ENCODE data around the gene PLD1.
"Not testable (repeated sequence)": the region's sequence is repeated elsewhere in the genome, so short reads cannot be mapped to it uniquely, and the experiment has no call there.

Gene PLD1

DNA sequence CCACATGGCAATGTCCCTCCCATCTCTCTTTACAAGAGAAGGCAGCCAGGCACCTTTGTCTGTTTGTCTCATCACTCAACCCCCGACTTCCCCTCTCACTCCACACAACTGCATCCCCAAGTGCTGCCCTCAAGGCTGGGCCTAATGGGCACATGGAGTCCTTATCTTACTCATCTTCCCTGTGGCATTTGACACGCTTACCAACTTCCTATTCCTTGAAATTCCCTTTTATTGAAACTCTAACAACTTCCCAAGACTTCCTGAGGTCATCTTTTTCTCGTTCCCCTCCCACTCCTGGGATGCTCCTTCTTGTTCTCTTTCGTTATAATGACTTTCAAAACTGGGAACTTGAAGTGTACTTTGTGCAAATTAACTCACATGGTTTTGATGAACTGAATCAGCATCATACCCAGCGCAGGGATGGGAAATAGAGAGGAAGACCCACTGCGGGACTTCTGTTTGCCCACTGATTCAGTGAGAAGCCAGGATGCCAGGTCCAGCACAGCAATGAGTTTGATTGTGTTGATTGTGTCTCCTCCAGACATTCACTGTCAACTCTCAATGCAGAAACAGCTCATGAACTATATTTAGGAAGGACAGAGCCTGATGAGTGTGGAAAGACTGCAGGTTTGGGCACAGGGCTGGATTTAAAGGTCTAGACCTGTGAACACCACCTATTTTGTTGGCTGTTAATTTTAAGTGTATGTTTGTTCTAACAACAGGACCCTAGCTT is 245.4 kb downstream of the PLD1 start:
- DNase-seq = no peak
- no peak overlapping the region for H3K4me3 ChIP-seq (ENCODE audit: insufficient read depth, low read depth, low read length, poor library complexity, severe bottlenecking)
- no peak overlapping the region for H3K27ac ChIP-seq (ENCODE audit: insufficient read depth, low read length, poor library complexity, severe bottlenecking)

DNA sequence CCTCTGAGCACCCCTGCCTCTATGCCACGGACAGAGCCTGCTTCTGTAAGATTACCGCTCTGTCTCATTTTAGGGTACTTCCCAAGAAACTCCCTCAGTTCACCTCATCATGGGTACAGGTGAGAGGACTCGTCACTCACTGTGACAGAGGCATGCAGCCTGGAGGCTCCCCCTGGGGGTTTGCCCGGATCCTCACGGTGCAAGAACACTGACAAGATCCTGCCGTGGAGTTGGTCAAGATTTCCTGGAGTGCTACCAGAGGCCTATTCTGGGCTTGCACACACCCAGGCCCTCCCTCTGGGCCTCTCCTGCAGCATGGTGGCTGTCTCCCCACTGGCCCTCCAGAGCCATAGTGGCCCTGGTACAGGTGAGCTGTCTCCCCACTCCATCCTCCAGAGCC is 247.0 kb downstream of the PLD1 start:
- Histone ChIP-seq H3K27ac (ENCODE audit: insufficient read depth, low read length, poor library complexity, severe bottlenecking) (no peak overlapping the region), H3K9me3 (ENCODE audit: control insufficient read depth, low read length) (no peaks in the 10 kb centered on the region), H3K4me3 (ENCODE audit: insufficient read depth, low read depth, low read length, poor library complexity, severe bottlenecking) (no peak overlapping the region), H3K4me1 (ENCODE audit: control insufficient read depth, insufficient read depth, low read length, poor library complexity, severe bottlenecking) (no peaks in the 10 kb centered on the region), H3K27me3 (replicated peaks; ENCODE audit: control insufficient read depth, insufficient read depth, low read length, poor library complexity, severe bottlenecking) (no peaks in the 10 kb centered on the region), H3K36me3 (ENCODE audit: control insufficient read depth, insufficient read depth, low read length) (no peaks in the 10 kb centered on the region)
- no peak for DNase-seq

More for the DNA sequence above, 245.4 kb downstream of the PLD1 start:
- Histone ChIP-seq H3K36me3 (ENCODE audit: control insufficient read depth, insufficient read depth, low read length) (no peaks in the 10 kb centered on the region), H3K4me1 (ENCODE audit: control insufficient read depth, insufficient read depth, low read length, poor library complexity, severe bottlenecking) (no peaks in the 10 kb centered on the region), H3K9me3 (ENCODE audit: control insufficient read depth, low read length) (no peaks in the 10 kb centered on the region), H3K27me3 (replicated peaks; ENCODE audit: control insufficient read depth, insufficient read depth, low read length, poor library complexity, severe bottlenecking) (no peaks in the 10 kb centered on the region)

DNA sequence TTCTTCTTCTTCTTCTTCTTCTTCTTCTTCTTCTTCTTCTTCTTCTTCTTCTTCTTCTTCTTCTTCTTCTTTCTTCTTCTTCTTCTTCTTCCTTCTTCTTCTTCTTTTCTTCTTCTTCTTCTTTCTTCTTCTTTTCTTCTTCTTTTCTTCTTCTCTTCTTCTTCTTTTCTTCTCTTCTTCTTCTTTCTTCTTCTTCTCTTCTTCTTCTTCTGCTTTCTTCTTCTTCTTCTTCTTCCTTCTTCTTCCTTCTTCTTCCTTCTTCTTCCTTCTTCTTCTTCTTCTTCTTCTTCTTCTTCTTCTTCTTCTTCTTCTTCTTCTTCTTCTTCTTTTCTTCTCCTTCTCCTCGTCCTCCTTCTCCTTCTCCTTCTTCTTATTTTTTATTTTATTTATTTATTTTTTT is 247.8 kb downstream of the PLD1 start:
- H3K27ac ChIP-seq (ENCODE audit: insufficient read depth, low read length, poor library complexity, severe bottlenecking); H3K36me3 ChIP-seq (ENCODE audit: control insufficient read depth, insufficient read depth, low read length); H3K9me3 ChIP-seq (ENCODE audit: control insufficient read depth, low read length); DNase-seq; H3K27me3 ChIP-seq (replicated peaks; ENCODE audit: control insufficient read depth, insufficient read depth, low read length, poor library complexity, severe bottlenecking); H3K4me1 ChIP-seq (ENCODE audit: control insufficient read depth, insufficient read depth, low read length, poor library complexity, severe bottlenecking); H3K4me3 ChIP-seq (ENCODE audit: insufficient read depth, low read depth, low read length, poor library complexity, severe bottlenecking): not testable (repeated sequence)

DNA sequence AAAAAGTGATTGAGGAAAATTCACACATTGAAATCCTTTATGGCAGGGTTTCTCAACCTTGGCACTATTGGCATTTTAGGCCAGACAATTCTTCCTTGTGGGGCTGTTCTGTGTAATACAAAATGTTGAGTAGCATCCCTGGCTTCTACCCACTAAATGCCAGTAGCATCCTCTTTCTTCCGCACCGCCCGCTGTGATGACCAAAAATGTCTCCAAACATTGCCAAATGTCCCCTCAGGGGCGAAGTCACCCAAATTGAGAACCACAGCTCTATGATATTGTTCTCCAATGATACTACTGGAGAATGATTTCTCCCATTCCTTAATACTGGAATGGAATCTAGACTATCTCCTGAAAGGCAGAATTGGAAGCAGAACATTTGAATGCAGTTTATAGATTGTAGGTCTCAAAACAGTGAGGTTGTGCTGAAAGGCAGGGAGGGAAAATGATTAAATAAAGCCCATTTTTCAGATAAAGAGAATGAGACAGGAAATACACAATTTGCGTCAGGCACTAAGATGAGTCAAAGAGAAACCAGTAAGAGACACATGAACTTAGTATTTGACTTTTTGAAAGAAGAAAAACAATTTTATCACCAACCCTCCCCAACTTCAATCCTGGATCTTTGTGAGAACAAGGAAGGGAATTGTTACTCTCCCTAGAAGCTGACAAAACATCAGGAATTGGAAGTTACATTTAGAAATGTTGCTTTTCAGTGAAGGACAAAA is 248.5 kb downstream of the PLD1 start:
- Histone ChIP-seq H3K27ac (ENCODE audit: insufficient read depth, low read length, poor library complexity, severe bottlenecking) (no peak overlapping the region), H3K4me1 (ENCODE audit: control insufficient read depth, insufficient read depth, low read length, poor library complexity, severe bottlenecking) (no peaks in the 10 kb centered on the region), H3K36me3 (ENCODE audit: control insufficient read depth, insufficient read depth, low read length) (no peaks in the 10 kb centered on the region), H3K27me3 (replicated peaks; ENCODE audit: control insufficient read depth, insufficient read depth, low read length, poor library complexity, severe bottlenecking) (no peaks in the 10 kb centered on the region), H3K9me3 (ENCODE audit: control insufficient read depth, low read length) (no peaks in the 10 kb centered on the region), H3K4me3 (ENCODE audit: insufficient read depth, low read depth, low read length, poor library complexity, severe bottlenecking) (no peak overlapping the region)
- no peak for DNase-seq

DNA sequence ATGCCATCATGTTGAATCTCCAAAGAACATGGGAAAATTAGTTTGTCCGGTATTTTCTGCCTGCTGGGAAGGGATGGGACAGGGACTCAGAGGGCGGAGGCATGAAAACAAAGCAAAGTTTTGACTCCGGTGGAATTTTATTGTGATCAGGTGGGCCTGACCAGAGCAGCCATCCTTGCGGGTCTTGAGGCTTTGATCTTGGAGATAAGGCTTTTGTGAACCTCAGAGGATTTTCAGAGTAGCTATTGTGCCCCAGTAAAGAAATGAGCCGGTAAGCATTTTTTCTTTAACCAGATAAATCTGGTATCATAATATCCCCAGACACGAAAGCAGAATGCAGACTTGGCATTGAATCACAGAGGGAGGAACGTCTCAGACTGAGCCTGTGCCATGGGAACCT is 250.7 kb downstream of the PLD1 start:
- Histone ChIP-seq H3K36me3 (ENCODE audit: control insufficient read depth, insufficient read depth, low read length) (no peaks in the 10 kb centered on the region), H3K4me3 (ENCODE audit: insufficient read depth, low read depth, low read length, poor library complexity, severe bottlenecking) (no peak overlapping the region), H3K4me1 (ENCODE audit: control insufficient read depth, insufficient read depth, low read length, poor library complexity, severe bottlenecking) (no peaks in the 10 kb centered on the region), H3K27ac (ENCODE audit: insufficient read depth, low read length, poor library complexity, severe bottlenecking) (no peak overlapping the region), H3K9me3 (ENCODE audit: control insufficient read depth, low read length) (no peaks in the 10 kb centered on the region), H3K27me3 (replicated peaks; ENCODE audit: control insufficient read depth, insufficient read depth, low read length, poor library complexity, severe bottlenecking) (no peaks in the 10 kb centered on the region)
- DNase-seq = no peak

DNA sequence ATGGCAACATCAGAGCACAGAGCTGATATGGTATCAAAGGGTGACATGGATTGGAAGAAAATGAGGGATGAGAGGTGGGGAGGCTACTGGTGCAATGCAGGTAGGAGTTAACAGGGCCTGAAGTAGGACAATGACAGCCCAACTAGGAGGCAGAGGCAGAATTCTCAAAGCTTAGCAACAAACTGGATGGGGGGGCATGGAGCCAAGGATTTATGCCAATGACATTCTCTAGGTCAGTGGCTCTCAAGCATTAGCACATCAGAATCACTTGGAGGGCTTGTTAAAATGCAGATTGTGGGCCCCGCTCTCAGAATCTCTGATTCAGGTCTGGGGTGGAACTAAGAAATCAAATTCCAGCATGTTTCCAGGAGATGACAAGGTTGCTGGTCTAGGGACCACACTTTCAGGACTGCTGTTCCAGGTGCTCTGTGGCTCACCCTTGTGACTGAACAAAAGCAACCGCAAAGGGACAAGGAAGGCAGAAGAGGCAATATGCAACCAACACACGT is 252.0 kb downstream of the PLD1 start:
- Histone ChIP-seq H3K36me3 (ENCODE audit: control insufficient read depth, insufficient read depth, low read length) (no peaks in the 10 kb centered on the region), H3K4me3 (ENCODE audit: insufficient read depth, low read depth, low read length, poor library complexity, severe bottlenecking) (no peak overlapping the region), H3K27ac (ENCODE audit: insufficient read depth, low read length, poor library complexity, severe bottlenecking) (no peak overlapping the region), H3K4me1 (ENCODE audit: control insufficient read depth, insufficient read depth, low read length, poor library complexity, severe bottlenecking) (no peaks in the 10 kb centered on the region), H3K27me3 (replicated peaks; ENCODE audit: control insufficient read depth, insufficient read depth, low read length, poor library complexity, severe bottlenecking) (no peaks in the 10 kb centered on the region), H3K9me3 (ENCODE audit: control insufficient read depth, low read length) (no peaks in the 10 kb centered on the region)
- DNase-seq = no peak

DNA sequence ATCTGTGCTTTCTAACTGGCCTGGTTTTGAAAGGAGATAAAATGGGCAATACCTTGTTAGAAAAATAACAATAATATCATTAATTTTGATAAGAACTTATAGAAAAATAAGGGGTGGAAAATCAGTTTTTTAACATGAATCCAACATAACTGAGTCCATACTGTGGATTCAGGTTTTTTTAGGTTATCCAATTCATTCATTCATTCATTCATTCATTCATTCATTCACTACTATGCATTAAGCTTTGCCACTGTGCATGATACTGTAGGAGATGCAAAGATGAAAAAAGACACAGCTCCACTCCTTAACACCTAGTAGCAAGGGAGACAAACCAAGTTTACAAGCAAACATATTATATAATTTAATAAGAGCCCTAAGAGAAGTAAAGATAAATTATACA is 253.1 kb downstream of the PLD1 start:
- H3K4me3 ChIP-seq (ENCODE audit: insufficient read depth, low read depth, low read length, poor library complexity, severe bottlenecking) = no peak overlapping the region
- DNase-seq = no peak
- H3K4me1 ChIP-seq (ENCODE audit: control insufficient read depth, insufficient read depth, low read length, poor library complexity, severe bottlenecking) = no peaks in the 10 kb centered on the region
- H3K27ac ChIP-seq (ENCODE audit: insufficient read depth, low read length, poor library complexity, severe bottlenecking) = no peak overlapping the region
- H3K27me3 ChIP-seq (replicated peaks; ENCODE audit: control insufficient read depth, insufficient read depth, low read length, poor library complexity, severe bottlenecking) = no peaks in the 10 kb centered on the region
- no peaks in the 10 kb centered on the region for H3K36me3 ChIP-seq (ENCODE audit: control insufficient read depth, insufficient read depth, low read length)
- no peaks in the 10 kb centered on the region for H3K9me3 ChIP-seq (ENCODE audit: control insufficient read depth, low read length)

DNA sequence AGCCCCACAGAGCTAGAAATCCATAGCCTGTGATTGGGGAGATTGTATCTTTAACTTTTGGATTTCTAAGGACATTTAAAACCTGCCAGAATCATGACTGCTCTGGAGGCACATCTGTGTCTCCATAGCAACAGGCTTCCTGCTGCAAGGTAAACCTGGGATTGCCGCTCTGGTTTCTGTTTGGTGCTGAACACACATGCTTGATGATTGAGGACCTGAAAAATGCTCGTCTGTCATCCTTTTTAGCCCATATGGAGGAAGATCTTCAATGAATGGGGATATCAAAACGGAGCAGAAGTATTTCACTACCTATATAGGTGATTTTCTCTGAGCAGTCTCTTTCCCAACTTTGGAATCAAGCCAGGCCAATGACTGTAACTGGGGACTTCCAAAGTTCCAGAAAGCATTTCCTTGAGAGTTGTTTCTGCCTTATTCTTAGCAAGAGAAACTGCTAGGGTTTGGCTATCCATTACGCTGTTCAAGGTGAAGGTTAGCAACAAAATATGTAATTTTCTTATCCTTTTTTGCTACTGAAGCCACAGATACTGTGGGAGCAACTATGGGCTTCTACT is 253.6 kb downstream of the PLD1 start:
- no peaks in the 10 kb centered on the region for H3K36me3 ChIP-seq (ENCODE audit: control insufficient read depth, insufficient read depth, low read length)
- H3K27ac ChIP-seq (ENCODE audit: insufficient read depth, low read length, poor library complexity, severe bottlenecking) = no peak overlapping the region
- H3K9me3 ChIP-seq (ENCODE audit: control insufficient read depth, low read length) = no peaks in the 10 kb centered on the region
- no peaks in the 10 kb centered on the region for H3K27me3 ChIP-seq (replicated peaks; ENCODE audit: control insufficient read depth, insufficient read depth, low read length, poor library complexity, severe bottlenecking)
- no peak overlapping the region for H3K4me3 ChIP-seq (ENCODE audit: insufficient read depth, low read depth, low read length, poor library complexity, severe bottlenecking)
- no peaks in the 10 kb centered on the region for H3K4me1 ChIP-seq (ENCODE audit: control insufficient read depth, insufficient read depth, low read length, poor library complexity, severe bottlenecking)
- DNase-seq = no peak

DNA sequence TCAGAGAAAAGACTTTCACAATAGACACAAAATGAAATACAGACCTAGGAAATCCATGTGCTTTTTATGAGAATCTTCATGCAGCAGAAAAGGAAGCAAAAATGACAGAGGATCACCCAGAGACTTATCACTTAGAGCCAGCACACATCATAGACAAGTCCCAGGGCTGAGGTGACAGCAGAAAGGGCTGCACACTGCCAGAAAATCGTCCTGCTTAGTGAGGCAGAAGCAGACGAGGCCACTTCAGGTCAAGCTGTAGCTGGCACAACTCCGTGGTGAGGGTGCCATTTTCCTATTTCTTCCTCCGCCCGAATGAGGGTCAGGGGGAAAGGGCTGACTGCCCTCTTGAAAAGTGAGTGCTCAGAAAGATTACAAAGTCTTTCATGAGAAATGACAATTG is 254.1 kb downstream of the PLD1 start:
- Histone ChIP-seq H3K4me3 (ENCODE audit: insufficient read depth, low read depth, low read length, poor library complexity, severe bottlenecking) (no peak overlapping the region), H3K9me3 (ENCODE audit: control insufficient read depth, low read length) (no peaks in the 10 kb centered on the region), H3K27ac (ENCODE audit: insufficient read depth, low read length, poor library complexity, severe bottlenecking) (no peak overlapping the region), H3K36me3 (ENCODE audit: control insufficient read depth, insufficient read depth, low read length) (no peaks in the 10 kb centered on the region), H3K27me3 (replicated peaks; ENCODE audit: control insufficient read depth, insufficient read depth, low read length, poor library complexity, severe bottlenecking) (no peaks in the 10 kb centered on the region), H3K4me1 (ENCODE audit: control insufficient read depth, insufficient read depth, low read length, poor library complexity, severe bottlenecking) (no peaks in the 10 kb centered on the region)
- DNase-seq = no peak

DNA sequence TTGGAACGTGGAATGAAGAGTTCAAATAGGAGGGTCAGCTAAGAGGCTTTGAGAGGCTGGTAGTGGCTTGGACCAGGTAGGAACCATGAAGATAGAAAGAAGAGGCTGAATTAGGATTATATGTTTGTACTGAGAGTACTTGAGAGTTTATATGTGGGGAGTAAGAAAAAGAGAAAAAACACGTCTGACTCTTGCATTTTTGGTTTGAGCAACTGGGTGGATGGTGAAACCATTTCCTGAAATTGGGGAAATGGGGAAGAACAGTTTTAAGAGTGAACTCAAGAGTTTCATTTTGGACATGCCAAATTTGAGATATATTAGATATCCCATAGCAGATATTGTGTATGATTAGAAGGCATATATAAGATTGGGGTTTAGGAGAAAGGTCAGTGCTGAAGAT is 257.2 kb downstream of the PLD1 start:
- Histone ChIP-seq H3K27ac (ENCODE audit: insufficient read depth, low read length, poor library complexity, severe bottlenecking) (no peak overlapping the region), H3K36me3 (ENCODE audit: control insufficient read depth, insufficient read depth, low read length) (no peaks in the 10 kb centered on the region), H3K9me3 (ENCODE audit: control insufficient read depth, low read length) (no peaks in the 10 kb centered on the region), H3K4me1 (ENCODE audit: control insufficient read depth, insufficient read depth, low read length, poor library complexity, severe bottlenecking) (no peaks in the 10 kb centered on the region), H3K4me3 (ENCODE audit: insufficient read depth, low read depth, low read length, poor library complexity, severe bottlenecking) (no peak overlapping the region), H3K27me3 (replicated peaks; ENCODE audit: control insufficient read depth, insufficient read depth, low read length, poor library complexity, severe bottlenecking) (no peaks in the 10 kb centered on the region)
- no peak for DNase-seq

Data from effector memory CD4-positive, alpha-beta T cell (primary cell).